Endothelial cell of umbilical vein (primary cell): ENCODE measurements around the gene BAD. TPM values are rescaled to one million over a fixed set of nuclear protein-coding genes. Genes with fewer than 3 reads are reported as not detected.

ENCODE experiments used
- BruUV-seq: library from RNA; stranded (reverse); fragments of 400-500 nt; replicated peaks from 2 replicates; lab custom pipeline; 2021; lab: Mats Ljungman, UMichigan
- CTCF ChIA-PET: fragments of 300-600, 350-600 bp; sonication (Branson Sonifier 250); formaldehyde crosslinking; loops from one replicate; lab custom pipeline; 2021; ENCODE audit warnings: antibody characterized with exemption, inconsistent platforms; lab: Charles Lee
- POLR2A ChIA-PET: fragments of 300-600, 350-600 bp; sonication (Branson Sonifier 250); formaldehyde crosslinking; loops from one replicate; lab custom pipeline; 2021; ENCODE audit warnings: antibody characterized with exemption, inconsistent platforms; lab: Charles Lee
- DNase-seq: peaks from one replicate; pipeline ENCODE4 v3.0.0-alpha.2; 2011; ENCODE audit warnings: low read depth, low spot score
- FAIRE-seq: peaks from 2 replicates; lab custom pipeline; 2011; peaks lifted over from hg19 to GRCh38; lab: Jason Lieb, UNC
- H2AFZ ChIP-seq: 2 replicates; pipeline ENCODE4 v1.6.0; 2012; ENCODE audit warnings: low read depth, low read length, control low read depth, inconsistent platforms
- H3K27ac ChIP-seq: 2 replicates; pipeline ENCODE4 v1.5.1; 2011; ENCODE audit warnings: low read depth, mild to moderate bottlenecking, control low read depth, low read length, moderate library complexity; ENCODE audit not compliant: insufficient read depth
- H3K27me3 ChIP-seq, 2 experiments: 2 replicates each; pipeline versions ENCODE4 v1.6.0 to v1.6.1; 2011; ENCODE audit warnings: low read length in 2 of 2, mixed read lengths in 1 of 2; ENCODE audit not compliant: control insufficient read depth in 2 of 2, insufficient read depth in 2 of 2
- H3K36me3 ChIP-seq, 2 experiments: 2 replicates in 1 of 2; 3 replicates in 1 of 2; pipeline ENCODE4 v1.5.1; 2011; ENCODE audit warnings: low read length in 2 of 2, mild to moderate bottlenecking in 1 of 2, moderate library complexity in 1 of 2; ENCODE audit not compliant: control insufficient read depth in 2 of 2, insufficient read depth in 2 of 2; ENCODE audit errors: extremely low read depth in 1 of 2
- H3K4me1 ChIP-seq: 3 replicates; pipeline ENCODE4 v1.5.1; 2011; ENCODE audit warnings: mild to moderate bottlenecking, low read length; ENCODE audit not compliant: control insufficient read depth, insufficient read depth; ENCODE audit errors: extremely low read depth
- H3K4me2 ChIP-seq: 2 replicates; pipeline ENCODE4 v1.6.1; 2011; ENCODE audit warnings: low read length, control low read depth, mixed read lengths; ENCODE audit not compliant: insufficient read depth
- H3K4me3 ChIP-seq, 3 experiments: fragments of 200-600 bp in 1 of 3; sonication (generic), shearing (Covaris generic) in 1 of 3; replicated peaks in 1 of 3; 2 replicates each; pipeline ENCODE4 v1.5.1; 2011 to 2016; ENCODE audit warnings: control low read depth in 3 of 3, low read length in 3 of 3, mild to moderate bottlenecking in 2 of 3, inconsistent platforms in 1 of 3, low read depth in 1 of 3, moderate library complexity in 1 of 3; ENCODE audit not compliant: insufficient read depth in 1 of 3
- H3K79me2 ChIP-seq: 2 replicates; pipeline ENCODE4 v1.6.0; 2012; ENCODE audit warnings: low read length, inconsistent platforms; ENCODE audit not compliant: control insufficient read depth, insufficient read depth
- H3K9ac ChIP-seq: replicated peaks from 2 replicates; pipeline ENCODE3; 2011; ENCODE audit warnings: low read length, control low read depth; ENCODE audit not compliant: insufficient read depth; ENCODE audit errors: extremely low read depth
- H3K9me1 ChIP-seq: replicated peaks from 3 replicates; pipeline ENCODE4 v1.6.0; 2011; ENCODE audit warnings: mild to moderate bottlenecking, low read length; ENCODE audit not compliant: control insufficient read depth, insufficient read depth; ENCODE audit errors: extremely low read depth
- H3K9me3 ChIP-seq: replicated peaks from 2 replicates; pipeline ENCODE4 v1.5.1; 2012; ENCODE audit warnings: low read length, inconsistent platforms; ENCODE audit not compliant: control insufficient read depth, insufficient read depth
- H4K20me1 ChIP-seq: replicated peaks from 2 replicates; pipeline ENCODE3; 2011; ENCODE audit warnings: mild to moderate bottlenecking, low read length; ENCODE audit not compliant: control insufficient read depth, insufficient read depth; ENCODE audit errors: extremely low read depth
- EZH2 ChIP-seq: IDR thresholded peaks from 2 replicates; pipeline ENCODE4 v1.6.1; 2012; ENCODE audit warnings: borderline replicate concordance, low read depth, mild to moderate bottlenecking, moderate library complexity, low read length, inconsistent platforms; ENCODE audit not compliant: severe bottlenecking
- FOS ChIP-seq: IDR thresholded peaks from 2 replicates; pipeline ENCODE4 v1.6.1; 2011; ENCODE audit warnings: mild to moderate bottlenecking, low read length, moderate library complexity, borderline replicate concordance; ENCODE audit not compliant: insufficient read depth
- GATA2 ChIP-seq: IDR thresholded peaks from 2 replicates; pipeline ENCODE4 v1.7.0; 2011; ENCODE audit warnings: low read depth, mild to moderate bottlenecking, moderate library complexity, mixed read lengths, low read length; ENCODE audit not compliant: insufficient read length, insufficient read depth
- JUN ChIP-seq: IDR thresholded peaks from 2 replicates; pipeline ENCODE4 v1.6.1; 2011; ENCODE audit warnings: borderline replicate concordance, low read depth; ENCODE audit not compliant: insufficient read length, insufficient read depth
- MAX ChIP-seq: IDR thresholded peaks from 2 replicates; pipeline ENCODE4 v1.6.1; 2011; ENCODE audit not compliant: insufficient read depth, insufficient read length
- MYC ChIP-seq: IDR thresholded peaks from one replicate; pipeline ENCODE4 v1.6.1; 2011; ENCODE audit warnings: mild to moderate bottlenecking, low read depth, low read length
- POLR2A ChIP-seq: IDR thresholded peaks from 2 replicates; pipeline ENCODE4 v1.6.1; 2012; ENCODE audit warnings: low read depth, mild to moderate bottlenecking, control low read depth, low read length
- POLR2AphosphoS5 ChIP-seq: IDR thresholded peaks from 2 replicates; pipeline ENCODE4 v1.6.1; 2012; ENCODE audit warnings: low read depth, mild to moderate bottlenecking, control low read depth, low read length, moderate library complexity; ENCODE audit not compliant: insufficient read depth
- dilution Hi-C: fragments of 300-500 bp; cut with MboI; formaldehyde crosslinking; loops from one replicate; pipeline ENCODE4 v1.15.0; 2019; ENCODE audit warnings: low sequenced_read_pairs; ENCODE audit not compliant: extremely low pct_ligation_motif_present
- intact Hi-C: fragments of 100-400 bp; cut with micrococcal nuclease; formaldehyde crosslinking; loops from one replicate; pipeline ENCODE4 v1.10.0; 2022
- polyA plus RNA-seq, 4 experiments: library from polyadenylated mRNA; depleted of rRNA in 3 of 4; stranded (reverse) in 3 of 4; unstranded in 1 of 4; fragments of >200 nt; gene quantifications; 2 replicates each; pipeline versions ENCODE4 v1.2.1 to v1.2.3, GENCODE V29; 2011 to 2012; ENCODE audit warnings: missing spikeins in 1 of 4
- total RNA-seq: library from RNA; stranded (reverse); gene quantifications from 2 replicates; pipeline ENCODE4 v1.2.3, GENCODE V29; 2021
- TF ChIP-seq, protein P1 (sequence below), 2 donors: IDR thresholded peaks; 1 replicate in 1 of 2; 2 replicates in 1 of 2; pipeline ENCODE4 v1.5.1; 2011; ENCODE audit warnings: low read length in 2 of 2, mild to moderate bottlenecking in 2 of 2, moderate library complexity in 2 of 2, control low read depth in 1 of 2, inconsistent platforms in 1 of 2, low read depth in 1 of 2; ENCODE audit not compliant: insufficient read depth in 1 of 2; ENCODE audit errors: extremely low read depth in 1 of 2

BAD gene
- total and polyA plus RNA-seq, 2 donors (not counting 3 experiments of a cell fraction or from before 2014, with no cell fraction given): 65.3 to 88.0 TPM

- ChIA-PET POLR2A (no interaction called here), CTCF (interaction anchor here (1.0 kb wide), 1 partner anchor 16 kb away, joined by 3 read pairs; no protein-coding TSS in a partner anchor)
- DNase-seq: no peak
- Histone ChIP-seq H3K27me3 (no peaks in the 10 kb centered on the region), H3K9ac (no peak overlapping the region), H3K9me1 (no peaks in the 10 kb centered on the region), H3K4me1 (peaks cover 22% of the 10 kb centered on the region), H3K79me2 (no peaks in the 10 kb centered on the region), H4K20me1 (no peaks in the 10 kb centered on the region), H3K4me3 (no peak overlapping the region), H3K9me3 (no peaks in the 10 kb centered on the region), H2AFZ (no peak overlapping the region), H3K4me2 (no peak overlapping the region), H3K36me3 (peaks cover 18 to 41% of the 10 kb centered on the region in 2 experiments), H3K27ac (no peak overlapping the region)
- intact Hi-C loops: no loop called here
- TF ChIP-seq MYC: no peak
- TF ChIP-seq, protein P1, sequence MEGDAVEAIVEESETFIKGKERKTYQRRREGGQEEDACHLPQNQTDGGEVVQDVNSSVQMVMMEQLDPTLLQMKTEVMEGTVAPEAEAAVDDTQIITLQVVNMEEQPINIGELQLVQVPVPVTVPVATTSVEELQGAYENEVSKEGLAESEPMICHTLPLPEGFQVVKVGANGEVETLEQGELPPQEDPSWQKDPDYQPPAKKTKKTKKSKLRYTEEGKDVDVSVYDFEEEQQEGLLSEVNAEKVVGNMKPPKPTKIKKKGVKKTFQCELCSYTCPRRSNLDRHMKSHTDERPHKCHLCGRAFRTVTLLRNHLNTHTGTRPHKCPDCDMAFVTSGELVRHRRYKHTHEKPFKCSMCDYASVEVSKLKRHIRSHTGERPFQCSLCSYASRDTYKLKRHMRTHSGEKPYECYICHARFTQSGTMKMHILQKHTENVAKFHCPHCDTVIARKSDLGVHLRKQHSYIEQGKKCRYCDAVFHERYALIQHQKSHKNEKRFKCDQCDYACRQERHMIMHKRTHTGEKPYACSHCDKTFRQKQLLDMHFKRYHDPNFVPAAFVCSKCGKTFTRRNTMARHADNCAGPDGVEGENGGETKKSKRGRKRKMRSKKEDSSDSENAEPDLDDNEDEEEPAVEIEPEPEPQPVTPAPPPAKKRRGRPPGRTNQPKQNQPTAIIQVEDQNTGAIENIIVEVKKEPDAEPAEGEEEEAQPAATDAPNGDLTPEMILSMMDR (IDR thresholded peaks at IDR 0.05; ENCODE audit: extremely low read depth in 1 of 2, insufficient read depth in 1 of 2, low read depth in 1 of 2, low read length in 2 of 2): no peak
- TF ChIP-seq GATA2: no peak
- TF ChIP-seq POLR2A: no peak
- no peak for TF ChIP-seq POLR2AphosphoS5
- TF ChIP-seq MAX: no peak
- no peak for TF ChIP-seq FOS
- no peak for TF ChIP-seq EZH2
- no peak for TF ChIP-seq JUN
- no TSS peak for BruUV-seq
- dilution Hi-C loops: no loop called here
- FAIRE-seq: no peak
Measured at GRCh38 chr11:64261556-64262080, 22.8 kb downstream of the BAD start.
